HepG2 (cell line): Measurements from ENCODE around the gene ZFAND3. TPM values are rescaled to one million over a fixed set of nuclear protein-coding genes. Genes with fewer than 3 reads are reported as not detected.

ENCODE experiments used
- ATAC-seq: fragments of 200-7000 bp; cut with Tn5 transposase; 3 replicates; pipeline ENCODE4 v1.9.1; 2020; ENCODE audit warnings: mild to moderate bottlenecking, moderate library complexity
- BruUV-seq: library from RNA; stranded (reverse); fragments of 400-500 nt; replicated peaks from 2 replicates; lab custom pipeline; 2021; lab: Mats Ljungman, UMichigan
- CTCF ChIA-PET: fragments of 300-600 bp; formaldehyde crosslinking; extraction: SDS; loops from one replicate; lab custom pipeline; 2021; ENCODE audit warnings: low total read pairs, inconsistent platforms, low intra/inter-chr PET ratio; lab: Yijun Ruan, JAX
- POLR2A ChIA-PET: fragments of 350-600 bp; sonication (Branson Sonifier 250); formaldehyde crosslinking; loops from one replicate; lab custom pipeline; 2020; ENCODE audit warnings: antibody characterized with exemption, inconsistent platforms; lab: Yijun Ruan, JAX
- DNase-seq: peaks from one replicate; pipeline ENCODE4 v3.0.0-alpha.2; 2015; ENCODE audit warnings: low spot score
- FAIRE-seq: peaks from 3 replicates; lab custom pipeline; 2011; peaks lifted over from hg19 to GRCh38; lab: Jason Lieb, UNC
- H2AFZ ChIP-seq: one replicate; pipeline ENCODE4 v1.6.1; 2011; ENCODE audit warnings: low read length, inconsistent platforms
- H3K27ac ChIP-seq: fragments of 300-600 bp; 3 replicates; pipeline ENCODE4 v1.8.0; 2011; ENCODE audit warnings: mixed run types, mild to moderate bottlenecking, mixed read lengths, low read length, inconsistent platforms; ENCODE audit not compliant: insufficient read depth; ENCODE audit errors: extremely low read length
- H3K27me3 ChIP-seq, 2 experiments: fragments of 200-600 bp in 1 of 2; 2 replicates in 1 of 2; 3 replicates in 1 of 2; pipeline versions ENCODE4 v1.6.0 to v1.8.0; 2011; ENCODE audit warnings: low read length in 2 of 2, mild to moderate bottlenecking in 2 of 2, moderate library complexity in 2 of 2, inconsistent platforms in 1 of 2; ENCODE audit not compliant: insufficient read depth in 2 of 2, control insufficient read depth in 1 of 2
- H3K36me3 ChIP-seq, 2 experiments: fragments of 200-600 bp in 1 of 2; replicated peaks in 1 of 2; 2 replicates in 1 of 2; 3 replicates in 1 of 2; pipeline versions ENCODE4 v1.5.1 to v1.8.0; 2011; ENCODE audit warnings: low read length in 2 of 2, inconsistent platforms in 1 of 2; ENCODE audit not compliant: insufficient read depth in 2 of 2, control insufficient read depth in 1 of 2
- H3K4me1 ChIP-seq: 2 replicates; pipeline ENCODE4 v1.5.1; 2012; ENCODE audit warnings: low read length, inconsistent platforms; ENCODE audit not compliant: insufficient read depth
- H3K4me2 ChIP-seq: 2 replicates; pipeline ENCODE4 v1.6.0; 2011; ENCODE audit warnings: low read depth, low read length, inconsistent platforms
- H3K4me3 ChIP-seq, 3 experiments: fragments of 200-600 bp in 1 of 3; sonication (generic), shearing (Covaris generic) in 1 of 3; replicated peaks in 1 of 3; 2 replicates each; pipeline ENCODE4 v1.5.1; 2011 to 2016; ENCODE audit warnings: low read length in 3 of 3, inconsistent platforms in 2 of 3, low read depth in 2 of 3, mild to moderate bottlenecking in 2 of 3, control low read depth in 1 of 3, mixed read lengths in 1 of 3; ENCODE audit not compliant: insufficient read depth in 1 of 3
- H3K79me2 ChIP-seq: one replicate; pipeline ENCODE4 v1.6.1; 2011; ENCODE audit warnings: low read length, inconsistent platforms; ENCODE audit not compliant: insufficient read depth
- H3K9ac ChIP-seq: 2 replicates; pipeline ENCODE4 v1.6.0; 2011; ENCODE audit warnings: mild to moderate bottlenecking, low read depth, low read length, inconsistent platforms; ENCODE audit not compliant: insufficient read depth
- H3K9me3 ChIP-seq: 2 replicates; pipeline ENCODE4 v1.5.1; 2012; ENCODE audit warnings: mild to moderate bottlenecking, low read length
- H4K20me1 ChIP-seq: 2 replicates; pipeline ENCODE4 v1.6.0; 2011; ENCODE audit warnings: inconsistent platforms, mild to moderate bottlenecking, low read length, moderate library complexity; ENCODE audit not compliant: insufficient read depth
- CENPX ChIP-seq: sonication (generic); formaldehyde crosslinking; IDR thresholded peaks from 2 replicates; pipeline ENCODE4 v1.9.0; 2021; ENCODE audit warnings: mild to moderate bottlenecking, missing genetic modification reagents, moderate library complexity
- EP300 ChIP-seq, 3 experiments: sonication (generic) in 1 of 3; formaldehyde crosslinking in 1 of 3; IDR thresholded peaks; 2 replicates each; pipeline versions ENCODE4 v1.5.1 to v1.6.1; 2011 to 2020; ENCODE audit warnings: low read depth in 2 of 3, low read length in 2 of 3, borderline replicate concordance in 1 of 3, improper control_type of control experiment in 1 of 3, mild to moderate bottlenecking in 1 of 3, missing genetic modification reagents in 1 of 3, moderate library complexity in 1 of 3
- ETV6 ChIP-seq: sonication (generic); formaldehyde crosslinking; conservative IDR thresholded peaks from 2 replicates; pipeline ENCODE4 v1.4.0; 2020; ENCODE audit warnings: missing genetic modification reagents
- HIVEP1 ChIP-seq: sonication (generic); formaldehyde crosslinking; IDR thresholded peaks from 2 replicates; pipeline ENCODE4 v1.4.0; 2020; ENCODE audit warnings: mild to moderate bottlenecking, missing genetic modification reagents
- HNRNPLL ChIP-seq: fragments of 200-400 bp; formaldehyde crosslinking; IDR thresholded peaks from 2 replicates; pipeline ENCODE4 v1.6.1; 2017; ENCODE audit warnings: mild to moderate bottlenecking, low read depth, low read length; ENCODE audit not compliant: poor library complexity, severe bottlenecking
- KAT7 ChIP-seq: IDR thresholded peaks from 2 replicates; pipeline ENCODE4 v1.6.1; 2018; ENCODE audit warnings: borderline replicate concordance, missing compliant biosample characterization
- MBNL3 ChIP-seq: fragments of 250-450 bp; sonication (Bioruptor Pico); conservative IDR thresholded peaks from 2 replicates; pipeline ENCODE4 v1.8.0; 2022; ENCODE audit warnings: mild to moderate bottlenecking, inconsistent platforms
- PCBP2 ChIP-seq: fragments of 200-400 bp; formaldehyde crosslinking; optimal IDR thresholded peaks from 2 replicates; pipeline ENCODE3; 2018; ENCODE audit warnings: low read length, low read depth; ENCODE audit not compliant: poor library complexity, severe bottlenecking
- RAD51 ChIP-seq: fragments of 450-650 bp; IDR thresholded peaks from 2 replicates; pipeline ENCODE4 v1.6.1; 2016; ENCODE audit warnings: borderline replicate concordance
- SCMH1 ChIP-seq: sonication (generic); formaldehyde crosslinking; IDR thresholded peaks from 2 replicates; pipeline ENCODE4 v1.9.0; 2021; ENCODE audit warnings: missing genetic modification reagents, mild to moderate bottlenecking, borderline replicate concordance
- SYNCRIP ChIP-seq: fragments of 200-400 bp; formaldehyde crosslinking; IDR thresholded peaks from 2 replicates; pipeline ENCODE4 v1.6.1; 2018; ENCODE audit warnings: mild to moderate bottlenecking, low read depth, low read length; ENCODE audit not compliant: insufficient read depth
- ZNF441 ChIP-seq: sonication (generic); formaldehyde crosslinking; IDR thresholded peaks from 2 replicates; pipeline ENCODE4 v1.7.0; 2021; ENCODE audit warnings: missing genetic modification reagents, borderline replicate concordance
- ZNF607 ChIP-seq: sonication (generic); formaldehyde crosslinking; IDR thresholded peaks from 2 replicates; pipeline ENCODE4 v1.5.1; 2020; ENCODE audit warnings: missing genetic modification reagents, mild to moderate bottlenecking, borderline replicate concordance
- ZSCAN31 ChIP-seq: sonication (generic); formaldehyde crosslinking; IDR thresholded peaks from 2 replicates; pipeline ENCODE4 v1.5.0; 2020; ENCODE audit warnings: low read depth, mild to moderate bottlenecking, missing genetic modification reagents
- WGBS: methylation state at CpG from one replicate; pipeline ENCODE4 v1.1.6; 2017; ENCODE audit warnings: low lambda C conversion rate; 5-methylcytosine and 5-hydroxymethylcytosine counted together
- in situ Hi-C: cut with HindIII; loops from 2 replicates; pipeline ENCODE4 v1.10.0; 2017; ENCODE audit warnings: low pct_unique_long_range_greater_than_20kb; ENCODE audit not compliant: extremely low pct_ligation_motif_present
- intact Hi-C: fragments of 100-400 bp; cut with micrococcal nuclease; formaldehyde crosslinking; loops from one replicate; pipeline ENCODE4 v1.10.0; 2022; ENCODE audit not compliant: unreplicated experiment
- polyA plus RNA-seq, 8 experiments: library from polyadenylated mRNA; depleted of rRNA in 3 of 8; stranded (reverse) in 7 of 8; unstranded in 1 of 8; fragments of >200 nt; fragmentation: Illumina TruSeq in 4 of 8; extraction: Trizol in 4 of 8; gene quantifications; 2 replicates each; pipeline versions ENCODE4 v1.2.1 to v1.2.3, GENCODE V29; 2011 to 2016; ENCODE audit warnings: low read depth in 4 of 8, missing spikeins in 1 of 8, mixed read lengths in 1 of 8; ENCODE audit not compliant: insufficient read depth in 1 of 8
- total RNA-seq, 5 experiments: library from RNA; depleted of rRNA; stranded (reverse); fragments of >200 nt; fragmentation: Illumina TruSeq; extraction: Trizol; gene quantifications; 2 replicates each; pipeline ENCODE4 v1.2.3, GENCODE V29; 2016; ENCODE audit warnings: low read depth in 1 of 5
- TF ChIP-seq, protein P1 (sequence below): sonication (generic); formaldehyde crosslinking; IDR thresholded peaks from 2 replicates; pipeline ENCODE4 v1.8.1; 2022; ENCODE audit warnings: low read depth, mild to moderate bottlenecking, missing genetic modification reagents

The ZFAND3 gene
- total and polyA plus RNA-seq, 2 of the 13 experiments (the other 11 are each of a cell fraction or from before 2014, with no cell fraction given) = 16.4 to 17.1 TPM

DNA sequence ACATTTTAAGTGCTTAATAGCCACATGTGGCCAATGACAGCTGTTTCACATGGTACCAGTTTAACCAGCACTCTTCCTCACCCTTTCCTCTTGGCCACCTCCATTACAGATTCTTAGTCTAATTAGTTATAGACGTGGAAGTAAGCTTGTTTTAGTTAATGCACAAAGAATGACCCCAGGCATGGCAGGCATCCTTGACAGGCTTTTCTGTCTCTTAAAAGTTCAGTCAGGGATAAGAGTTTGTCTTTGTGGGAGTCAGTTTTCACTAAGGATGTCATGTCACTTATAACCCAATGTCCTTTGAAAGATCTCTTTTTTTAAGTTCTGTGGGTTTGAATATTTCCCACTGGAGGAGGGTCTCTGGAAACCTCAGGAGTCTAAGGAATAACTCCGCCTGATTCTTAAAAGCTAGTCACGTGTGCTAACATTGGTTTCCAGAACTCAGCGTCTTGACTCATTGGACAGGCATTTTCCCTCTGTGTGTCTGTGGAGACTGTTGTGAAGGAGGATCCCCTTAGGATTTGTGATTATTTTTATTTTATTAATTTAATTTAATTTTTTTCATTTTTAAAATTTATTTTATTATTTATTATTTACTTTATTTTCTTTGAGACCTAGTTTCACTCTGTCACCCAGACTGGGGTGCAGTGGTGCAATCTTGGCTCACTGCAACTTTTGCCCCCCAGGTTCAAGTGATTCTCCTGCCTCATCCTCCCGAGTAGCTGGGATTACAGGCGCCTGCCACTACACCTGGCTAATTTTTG, 171.4 kb downstream of the ZFAND3 start:
- Histone ChIP-seq H3K9me3 (no peaks in the 10 kb centered on the region), H4K20me1 (peaks cover 15% of the 10 kb centered on the region), H3K4me1 (peaks cover 35% of the 10 kb centered on the region), H3K4me3 (no peak overlapping the region), H3K4me2 (no peak overlapping the region), H2AFZ (no peak overlapping the region), H3K27ac (no peak overlapping the region), H3K27me3 (no peaks in the 10 kb centered on the region), H3K79me2 (peaks cover 34% of the 10 kb centered on the region), H3K36me3 (no peaks in the 10 kb centered on the region), H3K9ac (no peak overlapping the region)
- BruUV-seq = no TSS peak
- ChIA-PET CTCF (no interaction called here), POLR2A (no interaction called here)
- no peak for DNase-seq
- no peak for FAIRE-seq
- 87% methylated on average over 6 of the region's 6 CpGs for WGBS
- ATAC-seq = no peak
- TF ChIP-seq ETV6 (CRISPR knock-in tag) (no peak), SYNCRIP (no peak), RAD51 (no peak), HNRNPLL (no peak), HIVEP1 (CRISPR knock-in tag) (no peak), SCMH1 (CRISPR knock-in tag) (no peak), ZNF441 (no peak), KAT7 (CRISPR knock-in tag) (no peak), ZNF607 (CRISPR knock-in tag) (no peak), MBNL3 (CRISPR knock-in tag) (no peak), EP300 (IDR thresholded peaks at IDR 0.05; ENCODE audit: low read depth in 2 of 2, low read length in 2 of 2) (no peak), EP300 (CRISPR knock-in tag; IDR thresholded peaks at IDR 0.05; ENCODE audit: borderline replicate concordance) (no peak), CENPX (CRISPR knock-in tag) (no peak), ZSCAN31 (CRISPR knock-in tag) (no peak), PCBP2 (no peak)
- TF ChIP-seq, protein P1, sequence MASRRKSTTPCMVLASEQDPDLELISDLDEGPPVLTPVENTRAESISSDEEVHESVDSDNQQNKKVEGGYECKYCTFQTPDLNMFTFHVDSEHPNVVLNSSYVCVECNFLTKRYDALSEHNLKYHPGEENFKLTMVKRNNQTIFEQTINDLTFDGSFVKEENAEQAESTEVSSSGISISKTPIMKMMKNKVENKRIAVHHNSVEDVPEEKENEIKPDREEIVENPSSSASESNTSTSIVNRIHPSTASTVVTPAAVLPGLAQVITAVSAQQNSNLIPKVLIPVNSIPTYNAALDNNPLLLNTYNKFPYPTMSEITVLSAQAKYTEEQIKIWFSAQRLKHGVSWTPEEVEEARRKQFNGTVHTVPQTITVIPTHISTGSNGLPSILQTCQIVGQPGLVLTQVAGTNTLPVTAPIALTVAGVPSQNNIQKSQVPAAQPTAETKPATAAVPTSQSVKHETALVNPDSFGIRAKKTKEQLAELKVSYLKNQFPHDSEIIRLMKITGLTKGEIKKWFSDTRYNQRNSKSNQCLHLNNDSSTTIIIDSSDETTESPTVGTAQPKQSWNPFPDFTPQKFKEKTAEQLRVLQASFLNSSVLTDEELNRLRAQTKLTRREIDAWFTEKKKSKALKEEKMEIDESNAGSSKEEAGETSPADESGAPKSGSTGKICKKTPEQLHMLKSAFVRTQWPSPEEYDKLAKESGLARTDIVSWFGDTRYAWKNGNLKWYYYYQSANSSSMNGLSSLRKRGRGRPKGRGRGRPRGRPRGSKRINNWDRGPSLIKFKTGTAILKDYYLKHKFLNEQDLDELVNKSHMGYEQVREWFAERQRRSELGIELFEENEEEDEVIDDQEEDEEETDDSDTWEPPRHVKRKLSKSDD (CRISPR knock-in tag) = no peak
- in situ Hi-C loops (no loop called here), intact Hi-C loops (loop anchor here (1.0 kb wide), 1 partner anchor 38 kb away; no protein-coding TSS in a partner anchor)
